Breast epithelium (tissue), 3 donors: Measurements from ENCODE around the gene NUTF2.

Experiments used
- CTCF ChIP-seq, 3 donors: fragments of 450-650 bp; IDR thresholded peaks; one replicate each; pipeline ENCODE4 v1.5.1; 2016 to 2017; ENCODE audit warnings: antibody characterized with exemption in 3 of 3, mild to moderate bottlenecking in 3 of 3, moderate library complexity in 3 of 3
- POLR2A ChIP-seq: fragments of 450-650 bp; IDR thresholded peaks from one replicate; pipeline ENCODE4 v1.6.1; 2016; ENCODE audit warnings: antibody characterized with exemption, mild to moderate bottlenecking, moderate library complexity
- POLR2AphosphoS5 ChIP-seq, 3 donors: sonication (generic); formaldehyde crosslinking; IDR thresholded peaks; one replicate each; pipeline ENCODE4 v1.6.1; 2017; ENCODE audit warnings: antibody characterized with exemption in 3 of 3

GRCh38 chr16:67861877-67862276, 15.1 kb downstream of the NUTF2 start:
- TF ChIP-seq CTCF (IDR thresholded peaks at IDR 0.05) (no peak), POLR2A (no peak), POLR2AphosphoS5 (IDR thresholded peaks at IDR 0.05) (no peak)
